ENCODE data around the gene CYP4F3.

- no peak for TF ChIP-seq POLR2A (IDR thresholded peaks at IDR 0.05; ENCODE audit: low read depth, low read length)
- no peak for TF ChIP-seq POLR2AphosphoS5 (IDR thresholded peaks at IDR 0.05; ENCODE audit: low read depth, low read length)
- TF ChIP-seq SPI1 (IDR thresholded peaks at IDR 0.05; ENCODE audit: low read depth, low read length): no peak
- no peak for TF ChIP-seq PAX5 (IDR thresholded peaks at IDR 0.05; ENCODE audit: insufficient read depth, low read length, severe bottlenecking)
- no peak for TF ChIP-seq TAF1 (IDR thresholded peaks at IDR 0.05; ENCODE audit: low read depth, low read length)
Observed at GRCh38 chr19:15629003-15629880, 11.5 kb upstream of the CYP4F3 start.

Data from GM12891 (cell line).